Tibial artery (tissue), 4 donors: ENCODE data around the gene IL1F10.

Source experiments
- DNase-seq, 2 donors: peaks; one replicate each; pipeline ENCODE4 v3.0.0-alpha.2; 2019
- H3K27ac ChIP-seq, 2 donors: fragments of 200-600 bp; sonication (generic) in 1 of 2; 1 replicate in 1 of 2; 2 replicates in 1 of 2; pipeline ENCODE4 v1.5.1; 2018 to 2019; ENCODE audit warnings: mild to moderate bottlenecking in 1 of 2
- H3K27me3 ChIP-seq, 2 donors: fragments of 200-600 bp; sonication (generic) in 1 of 2; one replicate each; pipeline versions ENCODE4 v1.5.1 to v1.6.0; 2016 to 2019
- H3K36me3 ChIP-seq, 3 donors: fragments of 200-600 bp; sonication (generic) in 2 of 3; one replicate each; pipeline ENCODE4 v1.5.1; 2016 to 2019; ENCODE audit warnings: mild to moderate bottlenecking in 2 of 3
- H3K4me1 ChIP-seq, 4 donors: fragments of 200-600 bp; sonication (generic) in 2 of 4; 1 replicate in 3 of 4; 2 replicates in 1 of 4; pipeline ENCODE4 v1.5.1; 2016 to 2019
- H3K4me3 ChIP-seq, 2 donors: fragments of 200-600 bp; sonication (generic) in 1 of 2; 1 replicate in 1 of 2; 2 replicates in 1 of 2; pipeline ENCODE4 v1.5.1; 2018 to 2019; ENCODE audit warnings: mild to moderate bottlenecking in 2 of 2
- H3K9me3 ChIP-seq, 3 donors: fragments of 200-600 bp; sonication (generic) in 1 of 3; one replicate each; pipeline ENCODE4 v1.5.1; 2016 to 2019
- CTCF ChIP-seq, 2 experiments: fragments of 200-600 bp in 1 of 2; fragments of 450-650 bp in 1 of 2; IDR thresholded peaks; one replicate each; pipeline ENCODE4 v1.5.1; 2017 to 2019; ENCODE audit warnings: antibody characterized with exemption in 2 of 2, mild to moderate bottlenecking in 1 of 2, moderate library complexity in 1 of 2
- intact Hi-C: fragments of 100-400 bp; cut with DNase I; formaldehyde crosslinking; loops from one replicate; pipeline ENCODE4 v1.15.0; 2023; ENCODE audit warnings: low total_unique reads

The IL1F10 gene

DNA sequence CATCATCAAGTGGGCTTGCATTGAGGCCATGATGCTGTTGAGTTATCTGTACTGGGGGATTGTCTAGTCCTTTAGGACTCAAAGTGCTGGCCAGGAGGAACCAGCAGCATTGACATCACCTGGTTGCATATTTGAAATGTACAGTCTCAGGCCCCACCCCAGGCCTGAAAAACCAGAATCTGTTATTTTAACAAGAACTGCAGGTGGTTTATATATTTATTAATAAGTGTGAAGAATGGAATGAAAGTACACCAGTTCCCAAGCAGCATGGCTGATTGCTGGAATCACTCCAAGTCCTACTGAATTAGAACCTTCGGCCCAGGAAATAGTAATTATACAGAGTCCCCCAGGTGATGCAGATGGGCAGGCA, 2.8 kb downstream of the IL1F10 start:
- intact Hi-C loops: no loop called here
- Histone ChIP-seq H3K4me1 (no peaks in the 10 kb centered on the region), H3K4me3 (no peak overlapping the region), H3K27ac (no peak overlapping the region), H3K27me3 (peaks cover 0 to 7% of the 10 kb centered on the region in 2 donors), H3K9me3 (no peaks in the 10 kb centered on the region), H3K36me3 (no peaks in the 10 kb centered on the region)
- DNase-seq: no peak
- no peak for TF ChIP-seq CTCF (IDR thresholded peaks at IDR 0.05)

DNA sequence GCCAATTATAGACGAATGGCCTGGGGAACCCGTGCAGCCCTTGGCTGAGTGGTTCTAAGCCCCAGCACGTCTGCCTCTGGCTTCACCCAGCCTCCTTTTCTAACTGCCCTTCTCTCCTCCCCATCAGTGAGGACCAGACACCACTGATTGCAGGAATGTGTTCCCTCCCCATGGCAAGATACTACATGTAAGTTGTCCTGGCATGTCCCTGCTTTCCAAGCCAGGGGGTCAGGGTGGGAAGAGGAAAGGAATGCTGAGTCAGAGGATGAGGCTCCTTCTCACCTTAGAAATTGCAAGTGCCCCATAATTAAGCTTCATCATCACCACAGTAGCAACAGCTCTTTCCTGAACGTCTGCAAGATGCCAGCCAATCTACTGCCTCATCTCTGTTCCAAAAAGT, 4.8 kb downstream of the IL1F10 start:
- H3K27me3 ChIP-seq: peaks cover 0 to 7% of the 10 kb centered on the region in 2 donors
- intact Hi-C loops: no loop called here
- H3K4me3 ChIP-seq: no peak overlapping the region
- no peaks in the 10 kb centered on the region for H3K9me3 ChIP-seq
- no peaks in the 10 kb centered on the region for H3K4me1 ChIP-seq
- TF ChIP-seq CTCF (IDR thresholded peaks at IDR 0.05): no peak
- H3K27ac ChIP-seq: no peak overlapping the region
- no peak for DNase-seq
- no peaks in the 10 kb centered on the region for H3K36me3 ChIP-seq

GRCh38 chr2:113073325-113073834, 5.6 kb downstream of the IL1F10 start:
- TF ChIP-seq CTCF (IDR thresholded peaks at IDR 0.05): no peak
- Histone ChIP-seq H3K27me3 (peaks cover 0 to 7% of the 10 kb centered on the region in 2 donors), H3K4me3 (no peak overlapping the region), H3K4me1 (no peaks in the 10 kb centered on the region), H3K9me3 (no peaks in the 10 kb centered on the region), H3K36me3 (no peaks in the 10 kb centered on the region), H3K27ac (no peak overlapping the region)
- intact Hi-C loops: no loop called here
- DNase-seq: no peak

DNA sequence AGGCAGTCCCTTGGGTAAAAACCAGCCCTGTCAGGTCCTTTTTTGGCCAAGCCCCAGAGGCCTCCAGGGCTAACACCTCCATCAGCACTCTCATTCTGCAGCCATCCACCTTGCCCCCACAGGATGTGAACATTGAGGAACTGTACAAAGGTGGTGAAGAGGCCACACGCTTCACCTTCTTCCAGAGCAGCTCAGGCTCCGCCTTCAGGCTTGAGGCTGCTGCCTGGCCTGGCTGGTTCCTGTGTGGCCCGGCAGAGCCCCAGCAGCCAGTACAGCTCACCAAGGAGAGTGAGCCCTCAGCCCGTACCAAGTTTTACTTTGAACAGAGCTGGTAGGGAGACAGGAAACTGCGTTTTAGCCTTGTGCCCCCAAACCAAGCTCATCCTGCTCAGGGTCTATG, 7.3 kb downstream of the IL1F10 start:
- no peak overlapping the region for H3K27ac ChIP-seq
- peaks cover 0 to 8% of the 10 kb centered on the region in 2 donors for H3K27me3 ChIP-seq
- H3K4me3 ChIP-seq: no peak overlapping the region
- no peak for DNase-seq
- intact Hi-C loops: no loop called here
- H3K4me1 ChIP-seq: no peaks in the 10 kb centered on the region
- no peaks in the 10 kb centered on the region for H3K9me3 ChIP-seq
- TF ChIP-seq CTCF (IDR thresholded peaks at IDR 0.05): no peak
- no peaks in the 10 kb centered on the region for H3K36me3 ChIP-seq

- no peaks in the 10 kb centered on the region for H3K9me3 ChIP-seq
- no peak overlapping the region for H3K4me3 ChIP-seq
- intact Hi-C loops: no loop called here
- H3K27me3 ChIP-seq: peaks cover 0 to 11% of the 10 kb centered on the region in 2 donors
- no peak for TF ChIP-seq CTCF (IDR thresholded peaks at IDR 0.05)
- no peaks in the 10 kb centered on the region for H3K4me1 ChIP-seq
- DNase-seq: no peak
- no peak overlapping the region for H3K27ac ChIP-seq
- no peaks in the 10 kb centered on the region for H3K36me3 ChIP-seq
Measured at GRCh38 chr2:113075600-113075999, 7.8 kb downstream of the IL1F10 start.
